ENCODE results near the gene MET.

Gene MET

GRCh38 chr7:116799916-116800315 lies 127.9 kb downstream of the MET start (continued):
- TF ChIP-seq, protein P1, sequence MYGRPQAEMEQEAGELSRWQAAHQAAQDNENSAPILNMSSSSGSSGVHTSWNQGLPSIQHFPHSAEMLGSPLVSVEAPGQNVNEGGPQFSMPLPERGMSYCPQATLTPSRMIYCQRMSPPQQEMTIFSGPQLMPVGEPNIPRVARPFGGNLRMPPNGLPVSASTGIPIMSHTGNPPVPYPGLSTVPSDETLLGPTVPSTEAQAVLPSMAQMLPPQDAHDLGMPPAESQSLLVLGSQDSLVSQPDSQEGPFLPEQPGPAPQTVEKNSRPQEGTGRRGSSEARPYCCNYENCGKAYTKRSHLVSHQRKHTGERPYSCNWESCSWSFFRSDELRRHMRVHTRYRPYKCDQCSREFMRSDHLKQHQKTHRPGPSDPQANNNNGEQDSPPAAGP (tag by site-specific recombination; IDR thresholded peaks at IDR 0.05) = no peak
- TF ChIP-seq, protein P2, sequence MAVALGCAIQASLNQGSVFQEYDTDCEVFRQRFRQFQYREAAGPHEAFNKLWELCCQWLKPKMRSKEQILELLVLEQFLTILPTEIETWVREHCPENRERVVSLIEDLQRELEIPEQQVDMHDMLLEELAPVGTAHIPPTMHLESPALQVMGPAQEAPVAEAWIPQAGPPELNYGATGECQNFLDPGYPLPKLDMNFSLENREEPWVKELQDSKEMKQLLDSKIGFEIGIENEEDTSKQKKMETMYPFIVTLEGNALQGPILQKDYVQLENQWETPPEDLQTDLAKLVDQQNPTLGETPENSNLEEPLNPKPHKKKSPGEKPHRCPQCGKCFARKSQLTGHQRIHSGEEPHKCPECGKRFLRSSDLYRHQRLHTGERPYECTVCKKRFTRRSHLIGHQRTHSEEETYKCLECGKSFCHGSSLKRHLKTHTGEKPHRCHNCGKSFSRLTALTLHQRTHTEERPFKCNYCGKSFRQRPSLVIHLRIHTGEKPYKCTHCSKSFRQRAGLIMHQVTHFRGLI (tag by site-specific recombination; IDR thresholded peaks at IDR 0.05) = no peak
- no peak for TF ChIP-seq TSHZ1 (tag by site-specific recombination; IDR thresholded peaks at IDR 0.05; ENCODE audit: borderline replicate concordance)

GRCh38 chr7:116800594-116800993 lies 128.6 kb downstream of the MET start:
- ChIA-PET CTCF (interaction anchor here (0.6 kb wide), 1 partner anchor 253 kb away, joined by 3 read pairs; no protein-coding TSS in a partner anchor), POLR2A (no interaction called here)
- Histone ChIP-seq H3K36me3 (ENCODE audit: control insufficient read depth in 2 of 2, insufficient read depth in 1 of 2, low read length in 2 of 2) (peaks cover 0 to 9% of the 10 kb centered on the region in 2 experiments; a peak in 1 of 3 replicates), H3K27ac (ENCODE audit: extremely low read depth, low read depth, low read length) (no peak overlapping the region), H3K4me3 (ENCODE audit: low read depth, low read length) (no peak overlapping the region), H3K9me3 (ENCODE audit: control insufficient read depth, insufficient read depth, low read depth, low read length) (no peaks in the 10 kb centered on the region), H3K4me1 (ENCODE audit: control insufficient read depth, insufficient read depth, low read length) (peaks cover 11% of the 10 kb centered on the region)
- no peak for TF ChIP-seq ZNF146 (tag by site-specific recombination; IDR thresholded peaks at IDR 0.05)
- TF ChIP-seq ZNF621 (tag by site-specific recombination; IDR thresholded peaks at IDR 0.05) = no peak
- TF ChIP-seq GLIS1 (tag by site-specific recombination; IDR thresholded peaks at IDR 0.05) = no peak
- TF ChIP-seq ZNF292 (tag by site-specific recombination; IDR thresholded peaks at IDR 0.05; ENCODE audit: borderline replicate concordance, low read depth) = no peak
- no peak for TF ChIP-seq ZNF2 (tag by site-specific recombination; IDR thresholded peaks at IDR 0.05)
- TF ChIP-seq ZNF37A (tag by site-specific recombination; IDR thresholded peaks at IDR 0.05) = no peak

DNA sequence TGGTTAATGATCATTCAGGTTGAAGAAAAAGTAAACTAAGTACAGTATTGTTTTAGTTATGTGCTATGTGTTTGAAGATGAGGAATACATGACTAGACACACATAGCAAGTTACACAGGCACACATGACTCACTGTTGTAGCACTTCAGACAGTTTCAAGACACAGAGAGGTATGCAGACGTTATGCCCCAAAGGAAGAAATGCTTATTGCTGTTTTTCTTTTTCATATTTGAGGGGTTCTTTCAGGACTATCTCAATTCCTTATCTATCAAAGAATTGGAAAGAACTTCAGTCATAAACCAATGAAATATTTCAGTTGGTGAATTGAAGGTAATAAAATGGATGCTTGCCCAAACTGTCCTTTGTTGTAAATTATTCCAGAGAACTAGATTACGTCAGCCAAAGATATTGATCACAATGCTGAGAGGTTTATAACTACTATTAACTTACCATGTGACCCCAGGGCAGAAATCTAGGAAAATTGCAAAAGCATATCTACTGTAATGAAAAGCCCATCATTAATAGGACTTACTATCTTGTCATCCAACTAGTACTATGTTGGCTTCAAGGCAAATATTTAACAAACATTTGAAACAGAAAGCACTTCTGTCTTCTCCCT lies 129.2 kb downstream of the MET start:
- Histone ChIP-seq H3K4me1 (ENCODE audit: control insufficient read depth, insufficient read depth, low read length) (peaks cover 15% of the 10 kb centered on the region), H3K9me3 (ENCODE audit: control insufficient read depth, insufficient read depth, low read depth, low read length) (no peaks in the 10 kb centered on the region), H3K36me3 (ENCODE audit: control insufficient read depth in 2 of 2, insufficient read depth in 1 of 2, low read length in 2 of 2) (peaks cover 0 to 3% of the 10 kb centered on the region in 2 experiments; a peak in 1 of 3 replicates), H3K27ac (ENCODE audit: extremely low read depth, low read depth, low read length) (no peak overlapping the region), H3K4me3 (ENCODE audit: low read depth, low read length) (no peak overlapping the region)
- CTCF ChIA-PET = interaction anchor here (0.6 to 0.9 kb wide), 9 partner anchors 9 to 663 kb away, joined by 3 to 6 read pairs (median 3); no protein-coding TSS in a partner anchor
- POLR2A ChIA-PET = no interaction called here
- TF ChIP-seq ZNF664 (tag by site-specific recombination; IDR thresholded peaks at IDR 0.05) (peak; percentile 57; the same call in 1 of the 2 replicates), ZNF747 (tag by site-specific recombination; IDR thresholded peaks at IDR 0.05) (no peak), OSR2 (tag by site-specific recombination; IDR thresholded peaks at IDR 0.05) (no peak), ZNF521 (tag by site-specific recombination; IDR thresholded peaks at IDR 0.05) (no peak), ZNF175 (tag by site-specific recombination; IDR thresholded peaks at IDR 0.05) (no peak), ZSCAN30 (tag by site-specific recombination; IDR thresholded peaks at IDR 0.05) (no peak), KLF10 (tag by site-specific recombination; IDR thresholded peaks at IDR 0.05) (no peak), ZNF571 (tag by site-specific recombination; IDR thresholded peaks at IDR 0.05) (no peak), ZNF704 (tag by site-specific recombination; IDR thresholded peaks at IDR 0.05) (no peak), ZNF266 (tag by site-specific recombination; IDR thresholded peaks at IDR 0.05; ENCODE audit: low read depth) (no peak), ZNF324 (tag by site-specific recombination; IDR thresholded peaks at IDR 0.05) (no peak), ZNF302 (tag by site-specific recombination; IDR thresholded peaks at IDR 0.05; ENCODE audit: low read depth) (no peak), GLI4 (tag by site-specific recombination; IDR thresholded peaks at IDR 0.05) (no peak), ZNF624 (tag by site-specific recombination; IDR thresholded peaks at IDR 0.05) (no peak), ZNF76 (tag by site-specific recombination; IDR thresholded peaks at IDR 0.05; ENCODE audit: borderline replicate concordance, low read depth) (no peak), GLIS2 (tag by site-specific recombination; IDR thresholded peaks at IDR 0.05) (no peak)

Measured in HEK293 (cell line).